Stimulated activated naive CD8-positive, alpha-beta T cell treated with anti-CD3 and anti-CD28 coated beads, Interleukin-15, amount 100 ng/mL, for 72 hours (primary cell): ENCODE data around the gene LIAS.
"Not testable (repeated sequence)": the region's sequence is repeated elsewhere in the genome, so short reads cannot be mapped to it uniquely, and the experiment has no call there.

Experiments used
- ATAC-seq: fragments of 150-1000 bp; cut with Tn5 transposase; 2 replicates; pipeline ENCODE4 v1.10.0; 2021; ENCODE audit warnings: mild to moderate bottlenecking, moderate library complexity
- DNase-seq, 2 donors: peaks; one replicate each; pipeline ENCODE4 v3.0.0; 2021 to 2022
- H3K27ac Mint-ChIP-seq, 2 donors: one replicate each; pipeline ENCODE4 v1.8.0; 2022; ENCODE audit warnings: mild to moderate bottlenecking in 2 of 2, mixed read lengths in 2 of 2, moderate library complexity in 2 of 2
- H3K27me3 Mint-ChIP-seq: one replicate; pipeline ENCODE4 v1.8.0; 2022; ENCODE audit warnings: mixed read lengths
- H3K4me1 Mint-ChIP-seq: one replicate; pipeline ENCODE4 v1.8.0; 2022; ENCODE audit warnings: mild to moderate bottlenecking, mixed read lengths
- H3K4me3 Mint-ChIP-seq, 2 donors: one replicate each; pipeline ENCODE4 v1.8.0; 2022; ENCODE audit warnings: mild to moderate bottlenecking in 2 of 2, mixed read lengths in 2 of 2, moderate library complexity in 1 of 2
- H3K9me3 Mint-ChIP-seq, 2 donors: one replicate each; pipeline ENCODE4 v1.8.0; 2022; ENCODE audit warnings: mixed read lengths in 2 of 2

The LIAS gene

GRCh38 chr4:39505581-39505980 is 46.7 kb downstream of the LIAS start:
- ATAC-seq: no peak

GRCh38 chr4:39510348-39510929 is 51.6 kb downstream of the LIAS start:
- Mint-ChIP-seq H3K4me1 (no peaks in the 10 kb centered on the region), H3K4me3 (no peak overlapping the region), H3K27me3 (no peaks in the 10 kb centered on the region), H3K9me3 (no peaks in the 10 kb centered on the region), H3K27ac (no peak overlapping the region)
- DNase-seq (no peak), ATAC-seq (no peak)

More at GRCh38 chr4:39505581-39505980, 46.7 kb downstream of the LIAS start:
- no peak overlapping the region for H3K4me3 Mint-ChIP-seq
- no peaks in the 10 kb centered on the region for H3K4me1 Mint-ChIP-seq
- DNase-seq: no peak
- no peaks in the 10 kb centered on the region for H3K27me3 Mint-ChIP-seq
- no peak overlapping the region for H3K27ac Mint-ChIP-seq
- H3K9me3 Mint-ChIP-seq: no peaks in the 10 kb centered on the region

- H3K27ac Mint-ChIP-seq, DNase-seq, H3K27me3 Mint-ChIP-seq, ATAC-seq, H3K9me3 Mint-ChIP-seq, H3K4me3 Mint-ChIP-seq, H3K4me1 Mint-ChIP-seq: not testable (repeated sequence)
Observed at GRCh38 chr4:39514266-39514665, 55.4 kb downstream of the LIAS start.

- no peak for DNase-seq
- Mint-ChIP-seq H3K4me3 (no peak overlapping the region), H3K27me3 (no peaks in the 10 kb centered on the region), H3K27ac (no peak overlapping the region), H3K9me3 (no peaks in the 10 kb centered on the region), H3K4me1 (no peaks in the 10 kb centered on the region)
- no peak for ATAC-seq
Observed at GRCh38 chr4:39514888-39515401, 56.1 kb downstream of the LIAS start.

- H3K27me3 Mint-ChIP-seq, H3K27ac Mint-ChIP-seq, ATAC-seq, DNase-seq, H3K4me1 Mint-ChIP-seq, H3K9me3 Mint-ChIP-seq, H3K4me3 Mint-ChIP-seq: not testable (repeated sequence)
Observed at GRCh38 chr4:39515669-39516401, 57.0 kb downstream of the LIAS start.

- Mint-ChIP-seq H3K4me3 (no peak overlapping the region), H3K9me3 (no peaks in the 10 kb centered on the region), H3K27ac (no peak overlapping the region), H3K4me1 (no peaks in the 10 kb centered on the region), H3K27me3 (no peaks in the 10 kb centered on the region)
- DNase-seq (no peak), ATAC-seq (no peak)
Observed at GRCh38 chr4:39516407-39516966, 57.6 kb downstream of the LIAS start.

- no peaks in the 10 kb centered on the region for H3K9me3 Mint-ChIP-seq
- H3K27ac Mint-ChIP-seq: no peak overlapping the region
- no peaks in the 10 kb centered on the region for H3K27me3 Mint-ChIP-seq
- DNase-seq (no peak), ATAC-seq (no peak)
- no peak overlapping the region for H3K4me3 Mint-ChIP-seq
- no peaks in the 10 kb centered on the region for H3K4me1 Mint-ChIP-seq
Observed at GRCh38 chr4:39518484-39518883, 59.6 kb downstream of the LIAS start.

- Mint-ChIP-seq H3K27me3 (no peaks in the 10 kb centered on the region), H3K4me3 (no peak overlapping the region), H3K4me1 (peaks cover 9% of the 10 kb centered on the region), H3K27ac (no peak overlapping the region), H3K9me3 (no peaks in the 10 kb centered on the region)
- DNase-seq (no peak), ATAC-seq (no peak)
Observed at GRCh38 chr4:39521253-39521919, 62.5 kb downstream of the LIAS start.

- ATAC-seq (no peak), DNase-seq (no peak)
- H3K4me3 Mint-ChIP-seq: no peak overlapping the region
- H3K9me3 Mint-ChIP-seq: no peaks in the 10 kb centered on the region
- H3K4me1 Mint-ChIP-seq: peaks cover 12% of the 10 kb centered on the region
- no peaks in the 10 kb centered on the region for H3K27me3 Mint-ChIP-seq
- H3K27ac Mint-ChIP-seq: no peak overlapping the region
Observed at GRCh38 chr4:39522068-39522467, 63.2 kb downstream of the LIAS start.

GRCh38 chr4:39524161-39524957 is 65.5 kb downstream of the LIAS start:
- no peaks in the 10 kb centered on the region for H3K9me3 Mint-ChIP-seq
- H3K27me3 Mint-ChIP-seq: no peaks in the 10 kb centered on the region
- no peak for DNase-seq
- no peak overlapping the region for H3K27ac Mint-ChIP-seq
- H3K4me3 Mint-ChIP-seq: no peak overlapping the region
- peaks cover 12% of the 10 kb centered on the region for H3K4me1 Mint-ChIP-seq
- no peak for ATAC-seq

- Mint-ChIP-seq H3K27ac (peak overlapping the region; percentile 80 to 97), H3K27me3 (no peaks in the 10 kb centered on the region), H3K4me3 (peak overlapping the region; percentile 98 to 99), H3K4me1 (peaks cover 12% of the 10 kb centered on the region), H3K9me3 (peaks cover 6 to 11% of the 10 kb centered on the region in 2 donors)
- ATAC-seq (no peak), DNase-seq (no peak)
Observed at GRCh38 chr4:39525822-39526690, 67.2 kb downstream of the LIAS start.

- Mint-ChIP-seq H3K9me3 (peaks cover 11 to 19% of the 10 kb centered on the region in 2 donors), H3K4me1 (peaks cover 12% of the 10 kb centered on the region), H3K4me3 (peak overlapping the region; percentile 98 to 99), H3K27me3 (no peaks in the 10 kb centered on the region), H3K27ac (peak overlapping the region; percentile 80 to 97)
- DNase-seq (peak in 1 of 2 donors; percentile 40), ATAC-seq (peak; percentile 3)
Observed at GRCh38 chr4:39526765-39527295, 68.0 kb downstream of the LIAS start.

- Mint-ChIP-seq H3K4me1 (peaks cover 12% of the 10 kb centered on the region), H3K4me3 (peak within 1 kb of the TSS; percentile 98 to 99), H3K27ac (peak within 1 kb of the TSS; percentile 97 to 98), H3K27me3 (no peaks in the 10 kb centered on the region), H3K9me3 (peaks cover 17 to 26% of the 10 kb centered on the region in 2 donors)
- DNase-seq: peak; percentile 91 to 92
- peak; percentile 99 for ATAC-seq
Observed at GRCh38 chr4:39527296-39528060, 68.6 kb downstream of the LIAS start, which contains the start of gene UGDH. Gene UGDH, minus strand, starts transcription at chr4:39527439. Its CDS starts 5,927 bp downstream, at chr4:39521512.
